ENCODE measurements around the gene ARID4B.
"Not testable (repeated sequence)": the region's sequence is repeated elsewhere in the genome, so short reads cannot be mapped to it uniquely, and the experiment has no call there.

Gene ARID4B

GRCh38 chr1:235226933-235227332, 101.0 kb downstream of the ARID4B start:
- H3K36me3 Mint-ChIP-seq, result peaks cover 31% of the 10 kb centered on the region

GRCh38 chr1:235225299-235225698, 102.7 kb downstream of the ARID4B start:
- no peak for DNase-seq
- H3K4me1 Mint-ChIP-seq, result no peaks in the 10 kb centered on the region
- CTCF ChIA-PET, result interaction anchor here (1.1 to 1.4 kb wide), 2 partner anchors 121 to 191 kb away, joined by 3 read pairs; no protein-coding TSS in a partner anchor
- peaks cover 30% of the 10 kb centered on the region for H3K36me3 Mint-ChIP-seq
- H3K9me3 Mint-ChIP-seq, result no peaks in the 10 kb centered on the region
- H3K27me3 Mint-ChIP-seq, result no peaks in the 10 kb centered on the region
- H3K27ac Mint-ChIP-seq, result no peak overlapping the region
- no peak overlapping the region for H3K4me3 Mint-ChIP-seq

More at GRCh38 chr1:235226933-235227332, 101.0 kb downstream of the ARID4B start:
- Mint-ChIP-seq H3K9me3 (no peaks in the 10 kb centered on the region), H3K27ac (no peak overlapping the region), H3K4me3 (no peak overlapping the region), H3K27me3 (no peaks in the 10 kb centered on the region), H3K4me1 (no peaks in the 10 kb centered on the region)
- DNase-seq, result no peak
- CTCF ChIA-PET, result no interaction called here

DNA sequence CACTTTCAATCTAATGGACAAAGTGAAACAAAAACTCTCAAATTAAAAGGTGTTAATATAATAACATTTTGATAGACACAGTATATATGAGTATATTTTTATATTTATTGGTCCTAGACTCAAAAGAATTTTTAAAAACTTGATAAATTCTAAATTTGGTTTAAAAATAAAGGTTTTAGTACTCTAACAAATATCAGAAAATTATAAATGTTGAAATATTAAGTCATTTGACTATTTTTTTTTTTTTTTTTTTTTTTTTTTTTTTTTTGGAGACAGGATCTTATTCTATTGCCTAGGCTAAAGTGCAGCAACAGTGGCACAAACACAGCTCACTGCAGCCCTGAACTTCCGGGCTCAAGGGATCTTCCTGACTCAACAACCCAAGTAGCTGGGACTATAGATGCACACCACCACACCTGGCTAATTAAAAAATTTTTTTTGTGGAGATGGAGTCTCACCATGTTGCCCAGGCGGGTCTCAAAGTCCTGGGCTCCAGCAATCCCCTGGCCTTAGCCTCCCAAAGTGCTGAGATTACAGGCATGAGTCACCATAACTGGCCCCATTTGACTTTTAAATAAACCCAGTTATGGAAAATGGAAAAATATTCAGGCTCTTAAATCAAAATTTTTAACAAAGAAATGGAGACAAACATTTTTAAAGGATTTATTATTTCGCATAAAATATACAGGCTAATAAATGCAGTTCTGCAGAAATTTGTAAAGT, 106.2 kb downstream of the ARID4B start:
- no peak for DNase-seq
- no peak overlapping the region for H3K4me3 Mint-ChIP-seq
- H3K36me3 Mint-ChIP-seq, result peaks cover 30% of the 10 kb centered on the region
- no peaks in the 10 kb centered on the region for H3K9me3 Mint-ChIP-seq
- CTCF ChIA-PET, result no interaction called here
- no peak overlapping the region for H3K27ac Mint-ChIP-seq
- H3K4me1 Mint-ChIP-seq, result no peaks in the 10 kb centered on the region
- H3K27me3 Mint-ChIP-seq, result no peaks in the 10 kb centered on the region

DNA sequence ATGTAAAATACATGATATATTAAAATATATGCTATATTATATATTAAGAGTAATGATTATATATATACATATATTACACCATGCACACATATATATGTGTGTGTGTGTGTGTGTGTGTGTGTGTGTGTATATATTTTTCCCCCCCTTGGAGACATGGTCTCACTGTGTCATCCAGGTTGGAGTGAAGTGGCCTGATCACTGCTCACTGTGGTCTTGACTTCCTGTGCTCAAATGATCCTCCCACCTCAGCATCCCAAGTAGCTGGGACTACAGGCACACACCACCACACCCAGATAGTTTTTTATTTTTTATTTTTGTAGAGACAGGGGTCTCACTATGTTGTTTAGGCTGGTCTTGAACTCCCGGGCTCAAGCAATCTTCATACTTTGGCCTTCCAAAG, 112.5 kb downstream of the ARID4B start:
- Mint-ChIP-seq H3K9me3 (no peaks in the 10 kb centered on the region), H3K36me3 (peaks cover 39% of the 10 kb centered on the region), H3K4me1 (peaks cover 41% of the 10 kb centered on the region), H3K27me3 (no peaks in the 10 kb centered on the region), H3K27ac (peak overlapping the region; percentile 22), H3K4me3 (no peak overlapping the region)
- DNase-seq, result no peak
- CTCF ChIA-PET, result no interaction called here

DNA sequence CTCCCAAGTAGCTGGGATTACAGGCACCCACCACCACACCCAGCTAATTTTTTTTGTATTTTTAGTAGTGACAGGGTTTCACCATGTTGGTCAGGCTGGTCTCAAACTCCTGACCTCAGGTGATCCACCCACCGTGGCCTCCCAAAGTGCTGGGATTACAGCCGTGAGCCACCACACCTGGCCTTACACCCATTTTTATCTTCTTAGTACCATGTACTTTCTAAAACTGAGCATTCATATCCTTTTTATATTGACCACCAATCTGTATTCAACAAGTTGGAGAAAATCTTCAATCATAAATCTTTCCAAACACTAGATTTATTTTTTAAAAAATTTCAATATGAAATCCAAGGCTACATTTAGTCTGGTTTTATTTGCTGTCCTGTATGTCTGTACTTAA, 113.0 kb downstream of the ARID4B start:
- H3K9me3 Mint-ChIP-seq, DNase-seq, H3K27me3 Mint-ChIP-seq, CTCF ChIA-PET, H3K4me3 Mint-ChIP-seq: not testable (repeated sequence)
- Mint-ChIP-seq H3K27ac (peak overlapping the region; percentile 14), H3K4me1 (peaks cover 43% of the 10 kb centered on the region), H3K36me3 (peaks cover 40% of the 10 kb centered on the region)

DNA sequence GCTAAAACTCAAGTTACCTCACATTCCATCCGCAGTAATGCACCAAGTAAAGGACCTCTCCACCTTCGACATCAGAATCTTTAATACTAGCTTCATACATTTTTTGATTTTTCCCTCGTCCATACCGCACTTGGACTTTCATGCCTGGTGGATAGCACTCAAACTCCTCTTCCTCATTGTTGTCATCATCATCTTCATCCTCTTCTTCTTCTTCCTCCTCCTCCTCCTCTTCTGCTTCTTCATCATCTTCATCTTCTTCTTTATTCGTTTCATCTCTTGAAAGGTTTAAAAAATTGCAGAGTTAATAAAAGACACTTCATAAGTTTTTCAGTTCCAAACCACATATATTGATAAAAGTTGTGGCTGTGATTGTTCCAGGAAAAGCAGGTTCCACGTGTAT, 114.2 kb downstream of the ARID4B start:
- Mint-ChIP-seq H3K4me3 (peak overlapping the region; percentile 5), H3K36me3 (peaks cover 32% of the 10 kb centered on the region), H3K9me3 (no peaks in the 10 kb centered on the region), H3K27me3 (no peaks in the 10 kb centered on the region), H3K27ac (peak overlapping the region; percentile 81), H3K4me1 (peaks cover 43% of the 10 kb centered on the region)
- DNase-seq, result no peak
- CTCF ChIA-PET, result no interaction called here

DNA sequence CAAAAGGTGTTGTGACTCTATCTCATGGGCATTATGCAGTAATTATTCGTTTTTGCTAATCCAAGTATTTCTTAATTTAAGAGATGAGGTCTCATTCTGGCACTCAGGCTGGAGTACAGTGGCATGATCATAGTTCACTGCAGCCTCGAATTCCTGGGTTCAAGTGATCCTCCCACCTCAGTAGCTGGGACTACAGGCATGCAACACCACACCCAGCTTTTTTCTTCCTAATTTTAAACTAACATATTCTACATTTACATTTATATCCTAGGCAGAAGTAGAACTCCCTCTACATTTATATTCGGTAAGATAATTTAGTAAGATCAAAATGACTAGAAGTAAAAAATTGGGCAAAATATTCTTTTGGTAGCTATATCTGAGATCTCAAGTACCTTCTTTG, 116.5 kb downstream of the ARID4B start:
- Mint-ChIP-seq H3K36me3 (peaks cover 29% of the 10 kb centered on the region), H3K27me3 (no peaks in the 10 kb centered on the region), H3K9me3 (no peaks in the 10 kb centered on the region), H3K27ac (no peak overlapping the region), H3K4me1 (peaks cover 56% of the 10 kb centered on the region), H3K4me3 (no peak overlapping the region)
- no peak for DNase-seq
- CTCF ChIA-PET, result no interaction called here

GRCh38 chr1:235207209-235207565, 120.8 kb downstream of the ARID4B start:
- Mint-ChIP-seq H3K36me3 (peaks cover 42% of the 10 kb centered on the region), H3K4me1 (peaks cover 42% of the 10 kb centered on the region), H3K27ac (peak overlapping the region; percentile 88), H3K4me3 (no peak overlapping the region), H3K9me3 (no peaks in the 10 kb centered on the region), H3K27me3 (no peaks in the 10 kb centered on the region)
- DNase-seq, result peak; percentile 69
- CTCF ChIA-PET, result interaction anchor here (0.8 kb wide), 1 partner anchor 114 kb away, joined by 3 read pairs; no protein-coding TSS in a partner anchor

DNA sequence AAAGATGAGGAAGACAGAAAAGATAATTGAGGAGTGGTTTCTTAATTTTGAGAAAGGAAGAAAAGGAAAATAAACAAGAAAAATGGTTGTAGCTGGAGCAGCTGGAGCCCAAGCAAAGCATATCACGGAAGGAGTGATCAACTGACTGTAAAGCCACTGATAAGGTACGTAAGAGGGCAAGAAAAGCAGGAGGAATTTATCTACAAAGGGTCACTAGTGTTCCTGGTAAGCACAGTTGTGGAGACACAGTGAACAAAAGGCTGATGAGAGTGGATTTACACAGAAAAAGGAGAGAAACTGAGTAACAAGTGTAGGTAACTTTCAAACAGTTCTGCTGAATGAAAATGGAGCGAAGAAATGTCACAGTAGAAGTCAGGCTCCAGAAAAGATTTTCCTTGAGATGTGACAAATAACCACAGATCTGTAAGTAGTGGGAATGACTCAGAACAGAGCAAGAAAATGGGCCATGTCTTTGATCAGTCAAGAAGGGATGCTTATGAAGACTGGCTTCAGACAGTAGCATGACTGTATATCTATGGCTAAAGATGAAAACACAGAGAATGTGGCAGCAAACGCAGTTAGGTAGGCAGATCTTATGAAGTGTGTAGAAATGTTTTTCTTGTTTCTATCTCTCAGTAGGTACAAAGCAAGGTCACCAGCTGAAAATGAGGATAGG, 121.3 kb downstream of the ARID4B start:
- no peaks in the 10 kb centered on the region for H3K9me3 Mint-ChIP-seq

GRCh38 chr1:235205687-235206086, 122.3 kb downstream of the ARID4B start:
- CTCF ChIA-PET, result no interaction called here
- no peaks in the 10 kb centered on the region for H3K9me3 Mint-ChIP-seq
- peaks cover 30% of the 10 kb centered on the region for H3K36me3 Mint-ChIP-seq
- H3K4me3 Mint-ChIP-seq, result no peak overlapping the region
- H3K27me3 Mint-ChIP-seq, result no peaks in the 10 kb centered on the region
- H3K27ac Mint-ChIP-seq, result peak overlapping the region; percentile 2
- DNase-seq, result no peak
- H3K4me1 Mint-ChIP-seq, result peaks cover 30% of the 10 kb centered on the region

More for the DNA sequence above, 121.3 kb downstream of the ARID4B start:
- peaks cover 37% of the 10 kb centered on the region for H3K4me1 Mint-ChIP-seq
- H3K36me3 Mint-ChIP-seq, result peaks cover 37% of the 10 kb centered on the region
- CTCF ChIA-PET, result no interaction called here
- no peaks in the 10 kb centered on the region for H3K27me3 Mint-ChIP-seq
- DNase-seq, result no peak
- H3K27ac Mint-ChIP-seq, result peak overlapping the region; percentile 88
- H3K4me3 Mint-ChIP-seq, result peak overlapping the region; percentile 5

GRCh38 chr1:235203428-235203827, 124.6 kb downstream of the ARID4B start:
- no peak overlapping the region for H3K4me3 Mint-ChIP-seq
- CTCF ChIA-PET, result no interaction called here
- H3K4me1 Mint-ChIP-seq, result peaks cover 30% of the 10 kb centered on the region
- H3K27me3 Mint-ChIP-seq, result no peaks in the 10 kb centered on the region
- H3K27ac Mint-ChIP-seq, result no peak overlapping the region
- DNase-seq, result no peak
- peaks cover 28% of the 10 kb centered on the region for H3K36me3 Mint-ChIP-seq
- no peaks in the 10 kb centered on the region for H3K9me3 Mint-ChIP-seq

DNA sequence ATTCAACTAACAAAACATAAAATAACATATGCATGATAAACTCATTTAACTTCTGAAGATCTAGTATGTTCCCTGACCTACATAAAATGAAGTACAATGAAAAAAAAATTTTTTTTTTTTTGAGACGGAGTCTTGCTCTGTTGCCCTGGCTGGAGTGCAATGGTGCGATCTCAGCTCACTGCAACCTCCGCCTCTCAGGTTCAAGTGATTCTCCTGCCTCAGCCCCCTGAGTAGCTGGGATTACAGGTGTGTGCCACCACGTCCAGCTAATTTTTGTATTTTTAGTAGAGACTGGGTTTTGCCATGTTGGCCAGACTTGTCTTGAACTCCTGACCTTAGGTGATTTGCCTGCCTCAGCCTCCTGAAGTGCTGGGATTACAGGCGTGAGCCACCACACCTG, 125.5 kb downstream of the ARID4B start:
- peaks cover 28% of the 10 kb centered on the region for H3K36me3 Mint-ChIP-seq
- H3K9me3 Mint-ChIP-seq, H3K4me3 Mint-ChIP-seq, H3K27ac Mint-ChIP-seq, H3K27me3 Mint-ChIP-seq, CTCF ChIA-PET, DNase-seq: not testable (repeated sequence)
- peaks cover 26% of the 10 kb centered on the region for H3K4me1 Mint-ChIP-seq

- H3K9me3 Mint-ChIP-seq, result no peaks in the 10 kb centered on the region
- CTCF ChIA-PET, result interaction anchor here (1.0 to 1.7 kb wide), 2 partner anchors 106 to 142 kb away, joined by 3 to 4 read pairs; no protein-coding TSS in a partner anchor
- H3K4me1 Mint-ChIP-seq, result peaks cover 2% of the 10 kb centered on the region
- no peak overlapping the region for H3K4me3 Mint-ChIP-seq
- H3K36me3 Mint-ChIP-seq, result peaks cover 13% of the 10 kb centered on the region
- H3K27ac Mint-ChIP-seq, result no peak overlapping the region
- H3K27me3 Mint-ChIP-seq, result no peaks in the 10 kb centered on the region
- DNase-seq, result no peak
Measured at GRCh38 chr1:235199441-235199840, 128.5 kb downstream of the ARID4B start.

- Mint-ChIP-seq H3K27ac (no peak overlapping the region), H3K36me3 (peaks cover 36% of the 10 kb centered on the region), H3K4me1 (peaks cover 2% of the 10 kb centered on the region), H3K27me3 (no peaks in the 10 kb centered on the region), H3K4me3 (no peak overlapping the region), H3K9me3 (no peaks in the 10 kb centered on the region)
- CTCF ChIA-PET, result interaction anchor here (0.7 to 1.4 kb wide), 2 partner anchors 23 to 226 kb away, joined by 3 to 4 read pairs; no protein-coding TSS in a partner anchor
- no peak for DNase-seq
Measured at GRCh38 chr1:235190431-235190830, 137.5 kb downstream of the ARID4B start.

DNA sequence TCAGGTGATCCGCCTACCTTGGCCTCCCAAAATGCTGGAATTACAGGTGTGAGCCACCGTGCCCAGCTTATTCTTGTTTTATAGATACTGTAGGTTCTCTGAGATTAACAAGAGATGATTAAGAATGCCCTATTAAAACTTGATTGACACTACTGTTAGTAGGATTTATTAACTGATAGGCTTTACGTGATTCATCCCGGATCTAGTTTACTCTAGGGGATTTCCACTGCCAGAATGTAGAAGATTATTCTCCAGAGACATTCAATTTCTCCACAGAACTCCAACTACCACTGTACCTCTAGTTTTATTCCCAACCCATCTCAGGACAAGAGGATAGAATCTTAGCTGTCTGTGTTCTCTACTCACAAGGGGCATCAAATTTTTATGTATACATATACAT, 140.7 kb downstream of the ARID4B start:
- CTCF ChIA-PET, result no interaction called here
- H3K36me3 Mint-ChIP-seq, result peaks cover 30% of the 10 kb centered on the region
- no peaks in the 10 kb centered on the region for H3K27me3 Mint-ChIP-seq

More for the DNA sequence above, 140.7 kb downstream of the ARID4B start:
- Mint-ChIP-seq H3K9me3 (no peaks in the 10 kb centered on the region), H3K27ac (no peak overlapping the region), H3K4me1 (peaks cover 2% of the 10 kb centered on the region), H3K4me3 (no peak overlapping the region)
- no peak for DNase-seq
